NCI-H1694 treated with DMSO at 0.1 percent for 48 hours (cell line): Measurements from ENCODE around the gene TRIP13.
A peak's percentile ranks its signal among the peaks of the same experiment; 100 is the strongest.
"Not testable (repeated sequence)": the region's sequence is repeated elsewhere in the genome, so short reads cannot be mapped to it uniquely, and the experiment has no call there.

Experiments used
- DNase-seq: peaks from one replicate; lab custom pipeline; 2025; lab: John Stamatoyannopoulos, UW

TRIP13 gene

GRCh38 chr5:891837-892393 is 769 bp upstream of the TRIP13 start:
- peak; percentile 58 for DNase-seq

GRCh38 chr5:893137-893506 is 438 bp downstream of the TRIP13 start:
- no peak for DNase-seq

GRCh38 chr5:893711-894110 is 1.0 kb downstream of the TRIP13 start:
- no peak for DNase-seq

GRCh38 chr5:900781-901180 is 8.1 kb downstream of the TRIP13 start:
- DNase-seq = no peak

- DNase-seq = no peak
These were observed 9.6 kb downstream of the TRIP13 start for GRCh38 chr5:902129-902916.

GRCh38 chr5:903756-904096 is 11.0 kb downstream of the TRIP13 start:
- DNase-seq = no peak

GRCh38 chr5:905139-905642 is 12.5 kb downstream of the TRIP13 start:
- no peak for DNase-seq

- no peak for DNase-seq
These were observed 14.8 kb downstream of the TRIP13 start for GRCh38 chr5:907366-907910.

GRCh38 chr5:908172-908571 is 15.5 kb downstream of the TRIP13 start:
- no peak for DNase-seq

- no peak for DNase-seq
These were observed 16.4 kb downstream of the TRIP13 start for GRCh38 chr5:909086-909485.

GRCh38 chr5:909994-910768 is 17.5 kb downstream of the TRIP13 start:
- no peak for DNase-seq

GRCh38 chr5:910769-911160 is 18.1 kb downstream of the TRIP13 start:
- DNase-seq = no peak

GRCh38 chr5:911601-912000 is 18.9 kb downstream of the TRIP13 start:
- DNase-seq = no peak

GRCh38 chr5:912280-913091 is 19.8 kb downstream of the TRIP13 start:
- DNase-seq = peak; percentile 7

GRCh38 chr5:914174-914573 is 21.5 kb downstream of the TRIP13 start:
- no peak for DNase-seq

- no peak for DNase-seq
These were observed 21.9 kb downstream of the TRIP13 start for GRCh38 chr5:914612-915011.

GRCh38 chr5:915346-915745 is 22.7 kb downstream of the TRIP13 start:
- not testable (repeated sequence) for DNase-seq

- no peak for DNase-seq
These were observed 23.3 kb downstream of the TRIP13 start for GRCh38 chr5:915946-916345.

GRCh38 chr5:916441-917293 is 24.0 kb downstream of the TRIP13 start:
- no peak for DNase-seq

- not testable (repeated sequence) for DNase-seq
These were observed 26.0 kb downstream of the TRIP13 start for GRCh38 chr5:918717-919116.
